Psoas muscle (tissue), 8 donors: Measurements from ENCODE around the gene PRKCD. TPM values are rescaled to one million over a fixed set of nuclear protein-coding genes. Genes with fewer than 3 reads are reported as not detected.

Experiments used
- ATAC-seq, 4 donors: fragments of 200-7000 bp; cut with Tn5 transposase; one replicate each; pipeline ENCODE4 v1.9.1; 2020; ENCODE audit warnings: moderate library complexity in 3 of 4, mild to moderate bottlenecking in 2 of 4
- DNase-seq, 2 donors: peaks; one replicate each; pipeline ENCODE4 v3.0.0-alpha.2; 2020
- H3K27ac ChIP-seq: fragments of 200-600 bp; one replicate; pipeline ENCODE4 v1.8.0; 2022
- H3K27me3 ChIP-seq, 3 donors: fragments of 200-600 bp in 1 of 3; one replicate each; pipeline versions ENCODE4 v1.6.1 to v1.8.0; 2013 to 2022; ENCODE audit warnings: low read length in 2 of 3, mild to moderate bottlenecking in 2 of 3, moderate library complexity in 1 of 3; ENCODE audit not compliant: insufficient read depth in 3 of 3
- H3K36me3 ChIP-seq, 2 donors: fragments of 200-600 bp in 1 of 2; one replicate each; pipeline versions ENCODE4 v1.6.1 to v1.8.0; 2013 to 2022; ENCODE audit warnings: low read depth in 1 of 2, mild to moderate bottlenecking in 1 of 2, moderate library complexity in 1 of 2; ENCODE audit not compliant: insufficient read depth in 1 of 2
- H3K4me1 ChIP-seq: fragments of 200-600 bp; one replicate; pipeline ENCODE4 v1.8.0; 2022
- H3K4me3 ChIP-seq: fragments of 200-600 bp; one replicate; pipeline ENCODE4 v1.8.0; 2022; ENCODE audit warnings: mild to moderate bottlenecking
- H3K9me3 ChIP-seq: fragments of 200-600 bp; one replicate; pipeline ENCODE4 v1.8.0; 2022
- CTCF ChIP-seq: fragments of 200-600 bp; IDR thresholded peaks from one replicate; pipeline ENCODE4 v1.8.0; 2022; ENCODE audit warnings: antibody characterized with exemption
- WGBS, 3 donors: extraction: QIAGEN DNeasy Blood & Tissue Kit; methylation state at CpG; one replicate each; pipeline versions ENCODE4 v1.1.6 to v1.1.7; 2013; 5-methylcytosine and 5-hydroxymethylcytosine counted together
- intact Hi-C, 2 donors: fragments of 100-400 bp; cut with DNase I; formaldehyde crosslinking; loops; one replicate each; pipeline versions ENCODE4 v1.11.0 to v1.14.2; 2022
- polyA plus RNA-seq, 3 donors: library from polyadenylated mRNA; stranded (reverse); fragments of 200-250 nt; gene quantifications; one replicate each; pipeline ENCODE4 v1.2.3, GENCODE V29; 2013
- total RNA-seq, 4 donors: library from RNA; stranded (reverse); fragmentation: NEBNext Ultra II Directional in 2 of 4; extraction: Animal tissue kit (Norgen Biotek cat#: 25700) in 2 of 4; gene quantifications; one replicate each; pipeline versions ENCODE4 v1.2.1 to v1.2.4, GENCODE V29; 2021 to 2023
- donor health status: healthy with polysubstance abuse.
- donor health status: DM: no; HTN: no; CAD: no; lungs with moderate emphysema.
- donor health status: Bipolar disorder and iron deficiency.
- donor health status: healthy.
- donor health status: DM: yes; HTN: yes; CAD: no.
- donor health status: DM: no; HTN: no; CAD: no.
- donor health status: DM: no; HTN: no; CAD: no.
- donor health status: DM: yes; HTN: yes; CAD: no.

Gene PRKCD
- total and polyA plus RNA-seq, 7 donors, result 3.2 to 8.4 (median 4.4) TPM

- peaks cover 59% of the 10 kb centered on the region for H3K4me1 ChIP-seq
- WGBS, 3 donors, result 95 to 100% (median 95%) methylated on average over 6 of the region's 6 CpGs
- TF ChIP-seq CTCF, result no peak
- no peak overlapping the region for H3K27ac ChIP-seq
- no peaks in the 10 kb centered on the region for H3K27me3 ChIP-seq
- intact Hi-C loops, result no loop called here
- ATAC-seq, result no peak
- peaks cover 0 to 90% of the 10 kb centered on the region in 2 donors for H3K36me3 ChIP-seq
- H3K4me3 ChIP-seq, result no peak overlapping the region
- H3K9me3 ChIP-seq, result no peaks in the 10 kb centered on the region
- no peak for DNase-seq
Measured at GRCh38 chr3:53238051-53238850, 77.2 kb downstream of the PRKCD start.

GRCh38 chr3:53238886-53239285, 77.9 kb downstream of the PRKCD start:
- Histone ChIP-seq H3K27ac (no peak overlapping the region), H3K9me3 (no peaks in the 10 kb centered on the region), H3K4me1 (peaks cover 65% of the 10 kb centered on the region), H3K4me3 (no peak overlapping the region), H3K36me3 (peaks cover 0 to 84% of the 10 kb centered on the region in 2 donors), H3K27me3 (no peaks in the 10 kb centered on the region)
- TF ChIP-seq CTCF, result no peak
- 95 to 98% (median 96%) methylated on average over 4 of the region's 4 CpGs for WGBS, 3 donors
- DNase-seq, result no peak
- no peak for ATAC-seq
- intact Hi-C loops, result no loop called here

GRCh38 chr3:53239800-53240199, 78.8 kb downstream of the PRKCD start:
- 88 to 95% (median 94%) methylated on average over 5 of the region's 5 CpGs for WGBS, 3 donors
- Histone ChIP-seq H3K36me3 (peaks cover 0 to 79% of the 10 kb centered on the region in 2 donors), H3K27me3 (no peaks in the 10 kb centered on the region), H3K4me1 (peaks cover 74% of the 10 kb centered on the region), H3K4me3 (no peak overlapping the region), H3K9me3 (no peaks in the 10 kb centered on the region), H3K27ac (no peak overlapping the region)
- intact Hi-C loops, result no loop called here
- DNase-seq (no peak), ATAC-seq (no peak)
- TF ChIP-seq CTCF, result no peak

- 28 to 44% (median 35%) methylated on average over 28 of the region's 28 CpGs for WGBS, 3 donors
- Histone ChIP-seq H3K9me3 (no peaks in the 10 kb centered on the region), H3K4me3 (peak overlapping the region; percentile 32), H3K36me3 (peaks cover 0 to 64% of the 10 kb centered on the region in 2 donors), H3K27me3 (no peaks in the 10 kb centered on the region), H3K27ac (peak overlapping the region; percentile 75), H3K4me1 (peaks cover 72% of the 10 kb centered on the region)
- ATAC-seq (peak; percentile 86 to 91 (median 88)), DNase-seq (peak; percentile 63 to 82)
- TF ChIP-seq CTCF, result no peak
- intact Hi-C loops, result no loop called here
Measured at GRCh38 chr3:53240989-53241972, 80.3 kb downstream of the PRKCD start.
